ENCODE data around the gene NAA35. TPM values are rescaled to one million over a fixed set of nuclear protein-coding genes. Genes with fewer than 3 reads are reported as not detected.

The NAA35 gene
- total RNA-seq, 1 donor from 2014 or later = 20.3 TPM

DNA sequence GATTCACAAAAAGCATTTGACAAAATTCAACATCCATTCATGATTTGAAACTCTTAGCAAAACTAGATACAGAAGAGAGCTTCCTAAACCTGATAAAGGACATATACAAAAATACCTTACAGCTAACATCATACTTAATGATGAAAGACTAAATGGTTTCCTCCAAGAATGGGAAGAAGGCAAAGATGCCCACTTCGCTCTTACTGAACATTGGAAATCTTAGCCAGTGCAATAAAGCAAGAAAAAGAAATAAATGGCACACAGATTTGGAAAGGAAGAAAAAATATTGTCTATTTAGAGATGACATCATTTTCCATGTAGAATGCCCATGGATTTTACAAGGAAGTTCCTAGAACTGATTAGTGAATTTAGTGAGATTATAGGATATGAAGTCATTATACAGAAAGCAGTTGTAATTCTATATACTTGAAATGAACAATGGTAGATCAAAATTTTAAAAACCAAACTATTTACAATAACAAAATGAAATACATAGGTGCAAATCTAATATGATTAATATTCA is 64.4 kb downstream of the NAA35 start:
- no peaks in the 10 kb centered on the region for H3K4me1 ChIP-seq
- H3K27ac ChIP-seq = no peak overlapping the region
- H3K27me3 ChIP-seq (ENCODE audit: low read depth) = no peaks in the 10 kb centered on the region
- DNase-seq = no peak
- H3K36me3 ChIP-seq = peaks cover 64% of the 10 kb centered on the region
- H3K4me3 ChIP-seq = no peak overlapping the region
- ATAC-seq = no peak
- peaks cover 7% of the 10 kb centered on the region for H3K9me3 ChIP-seq
- TF ChIP-seq, protein P1, sequence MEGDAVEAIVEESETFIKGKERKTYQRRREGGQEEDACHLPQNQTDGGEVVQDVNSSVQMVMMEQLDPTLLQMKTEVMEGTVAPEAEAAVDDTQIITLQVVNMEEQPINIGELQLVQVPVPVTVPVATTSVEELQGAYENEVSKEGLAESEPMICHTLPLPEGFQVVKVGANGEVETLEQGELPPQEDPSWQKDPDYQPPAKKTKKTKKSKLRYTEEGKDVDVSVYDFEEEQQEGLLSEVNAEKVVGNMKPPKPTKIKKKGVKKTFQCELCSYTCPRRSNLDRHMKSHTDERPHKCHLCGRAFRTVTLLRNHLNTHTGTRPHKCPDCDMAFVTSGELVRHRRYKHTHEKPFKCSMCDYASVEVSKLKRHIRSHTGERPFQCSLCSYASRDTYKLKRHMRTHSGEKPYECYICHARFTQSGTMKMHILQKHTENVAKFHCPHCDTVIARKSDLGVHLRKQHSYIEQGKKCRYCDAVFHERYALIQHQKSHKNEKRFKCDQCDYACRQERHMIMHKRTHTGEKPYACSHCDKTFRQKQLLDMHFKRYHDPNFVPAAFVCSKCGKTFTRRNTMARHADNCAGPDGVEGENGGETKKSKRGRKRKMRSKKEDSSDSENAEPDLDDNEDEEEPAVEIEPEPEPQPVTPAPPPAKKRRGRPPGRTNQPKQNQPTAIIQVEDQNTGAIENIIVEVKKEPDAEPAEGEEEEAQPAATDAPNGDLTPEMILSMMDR (IDR thresholded peaks at IDR 0.05) = no peak
- intact Hi-C loops (cut with DNase I) = no loop called here

DNA sequence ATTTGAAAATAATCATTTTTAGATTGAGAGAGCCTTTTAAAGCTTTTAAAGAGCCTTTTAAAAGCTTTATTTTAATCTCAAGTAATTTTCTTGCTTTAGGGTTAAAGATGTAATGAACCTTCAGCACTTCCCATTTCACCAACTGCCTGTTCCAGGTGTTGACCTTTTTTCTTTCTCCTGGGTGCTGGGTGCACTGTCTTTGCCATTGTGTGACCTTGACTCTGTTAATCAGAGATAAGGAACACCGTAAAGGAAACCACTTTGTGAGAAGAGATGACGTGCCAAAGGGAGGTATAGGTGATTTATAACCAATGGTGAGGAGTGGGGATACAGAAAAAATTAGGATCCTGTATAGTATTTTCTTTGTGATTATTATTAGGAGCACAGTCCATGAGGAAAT is 68.2 kb downstream of the NAA35 start:
- no peak overlapping the region for H3K27ac ChIP-seq
- DNase-seq (no peak), ATAC-seq (no peak)
- peaks cover 89% of the 10 kb centered on the region for H3K36me3 ChIP-seq
- H3K4me3 ChIP-seq = no peak overlapping the region
- no peaks in the 10 kb centered on the region for H3K27me3 ChIP-seq (ENCODE audit: low read depth)
- peaks cover 7% of the 10 kb centered on the region for H3K9me3 ChIP-seq
- intact Hi-C loops (cut with DNase I) = no loop called here
- TF ChIP-seq, protein P1 (IDR thresholded peaks at IDR 0.05) = no peak
- no peaks in the 10 kb centered on the region for H3K4me1 ChIP-seq

DNA sequence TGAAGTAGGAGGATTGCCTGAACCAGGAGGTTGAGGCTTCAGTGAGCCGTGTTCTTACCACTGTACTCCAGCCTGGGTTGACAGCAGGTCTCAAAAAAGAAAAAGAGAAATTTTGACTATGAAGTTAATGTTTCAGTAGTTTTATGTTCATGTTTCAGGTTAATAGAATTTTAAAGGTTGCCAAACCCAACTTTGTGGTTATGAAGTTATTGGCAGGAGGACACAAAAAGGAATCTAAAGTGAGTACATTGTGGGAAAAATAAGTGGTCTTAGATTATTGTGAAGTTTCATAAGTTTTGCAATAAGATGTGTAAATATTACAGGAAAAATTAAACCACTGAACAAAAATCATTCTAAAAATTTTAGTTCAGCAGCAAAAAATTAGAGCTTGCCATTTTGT is 79.8 kb downstream of the NAA35 start:
- intact Hi-C loops (cut with DNase I) = no loop called here
- no peak for DNase-seq
- no peaks in the 10 kb centered on the region for H3K4me1 ChIP-seq
- TF ChIP-seq, protein P1 (IDR thresholded peaks at IDR 0.05) = no peak
- no peak overlapping the region for H3K27ac ChIP-seq
- no peaks in the 10 kb centered on the region for H3K27me3 ChIP-seq (ENCODE audit: low read depth)
- H3K4me3 ChIP-seq = no peak overlapping the region
- ATAC-seq = no peak
- no peaks in the 10 kb centered on the region for H3K9me3 ChIP-seq
- H3K36me3 ChIP-seq = peaks cover 90% of the 10 kb centered on the region

DNA sequence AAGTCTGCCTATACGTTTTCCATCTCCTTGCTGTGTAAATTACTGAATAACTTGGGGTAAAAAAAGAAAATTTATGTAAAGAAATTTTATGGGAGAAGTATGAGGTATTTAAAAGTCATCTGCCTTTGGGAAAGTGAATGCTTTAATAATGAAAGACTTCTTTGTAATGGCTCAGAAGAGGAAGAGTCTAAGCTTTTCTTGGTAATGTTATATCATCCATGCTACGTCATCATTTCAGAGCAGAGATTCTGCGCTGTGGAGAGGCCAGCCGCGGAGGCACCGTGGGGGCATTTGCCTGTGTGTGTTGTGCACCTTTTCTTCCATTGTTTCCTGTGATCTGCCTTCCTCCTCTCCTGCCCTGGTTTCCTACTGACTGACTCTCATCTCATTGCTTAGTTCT is 80.2 kb downstream of the NAA35 start:
- peaks cover 95% of the 10 kb centered on the region for H3K36me3 ChIP-seq
- intact Hi-C loops (cut with DNase I) = no loop called here
- no peaks in the 10 kb centered on the region for H3K9me3 ChIP-seq
- no peaks in the 10 kb centered on the region for H3K27me3 ChIP-seq (ENCODE audit: low read depth)
- H3K27ac ChIP-seq = no peak overlapping the region
- TF ChIP-seq, protein P1 (IDR thresholded peaks at IDR 0.05) = no peak
- H3K4me3 ChIP-seq = no peak overlapping the region
- ATAC-seq (no peak), DNase-seq (no peak)
- H3K4me1 ChIP-seq = no peaks in the 10 kb centered on the region

DNA sequence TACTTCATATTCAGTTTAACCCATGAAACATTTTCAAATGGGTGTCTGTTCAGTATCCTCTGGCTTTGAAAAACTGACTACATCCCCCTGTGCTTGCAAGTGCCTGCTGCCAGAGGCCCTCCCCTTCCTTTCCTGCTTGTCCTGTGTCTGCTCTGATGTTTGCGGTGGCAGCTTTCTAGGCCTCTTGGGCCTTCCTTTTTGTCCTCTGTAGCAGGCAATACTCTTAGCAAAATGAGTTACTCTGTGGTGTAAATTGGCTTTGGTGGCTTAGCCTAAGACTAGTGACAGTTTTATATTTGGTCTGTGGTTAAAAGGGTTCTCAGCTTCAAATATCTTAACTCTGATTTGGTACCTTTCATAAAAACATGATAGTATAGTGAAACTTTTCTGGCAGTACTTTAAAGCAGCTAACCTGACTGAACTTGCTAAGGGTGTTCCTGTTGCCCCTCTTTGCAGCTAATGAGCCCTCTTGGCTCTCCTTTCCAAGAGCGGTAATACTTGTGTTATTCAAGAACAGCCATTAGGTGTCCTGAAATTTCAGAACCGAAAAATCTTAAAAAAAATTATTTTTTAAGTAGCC is 81.8 kb downstream of the NAA35 start:
- no peaks in the 10 kb centered on the region for H3K4me1 ChIP-seq
- H3K27me3 ChIP-seq (ENCODE audit: low read depth) = no peaks in the 10 kb centered on the region
- ATAC-seq = no peak
- DNase-seq = no peak
- intact Hi-C loops (cut with DNase I) = no loop called here
- TF ChIP-seq, protein P1 (IDR thresholded peaks at IDR 0.05) = no peak
- H3K36me3 ChIP-seq = peaks cover 95% of the 10 kb centered on the region
- no peaks in the 10 kb centered on the region for H3K9me3 ChIP-seq
- H3K4me3 ChIP-seq = no peak overlapping the region
- no peak overlapping the region for H3K27ac ChIP-seq
